Measurements from ENCODE around the gene SAMD5. TPM values are rescaled to one million over a fixed set of nuclear protein-coding genes. Genes with fewer than 3 reads are reported as not detected.

SAMD5 gene
- total and polyA plus RNA-seq, 10 donors: 0.15 to 5.0 (median 1.7) TPM

- TF ChIP-seq POLR2A (IDR thresholded peaks at IDR 0.05): no peak
- TF ChIP-seq CTCF (IDR thresholded peaks at IDR 0.05 in 8 of 11, conservative IDR thresholded peaks at IDR 0.05 in 3 of 11): no peak
- TF ChIP-seq POLR2AphosphoS5 (IDR thresholded peaks at IDR 0.05): no peak
- Histone ChIP-seq H3K4me1 (peaks cover 0 to 8% (median 6%) of the 10 kb centered on the region in 6 donors), H3K27ac (no peak overlapping the region), H3K27me3 (replicated peaks in 1 of 7) (peaks cover 0 to 17% (median 0%) of the 10 kb centered on the region in 7 donors), H3K4me3 (no peak overlapping the region), H3K9me3 (no peaks in the 10 kb centered on the region), H3K36me3 (no peaks in the 10 kb centered on the region)
- 83 to 96% (median 90%) methylated on average over 5 of the region's 5 CpGs for WGBS, 5 donors
- intact Hi-C loops (cut with DNase I; ENCODE audit: low total_unique reads): no loop called here
- DNase-seq: no peak
Measured at GRCh38 chr6:147525519-147526209, 17.2 kb downstream of the SAMD5 start.

GRCh38 chr6:147527197-147527596, 18.7 kb downstream of the SAMD5 start:
- H3K4me3 ChIP-seq: no peak overlapping the region
- H3K27ac ChIP-seq: no peak overlapping the region
- H3K36me3 ChIP-seq: no peaks in the 10 kb centered on the region
- no peaks in the 10 kb centered on the region for H3K9me3 ChIP-seq
- DNase-seq: no peak
- intact Hi-C loops (cut with DNase I; ENCODE audit: low total_unique reads): no loop called here
- peaks cover 0 to 9% (median 6%) of the 10 kb centered on the region in 6 donors for H3K4me1 ChIP-seq
- 83 to 93% (median 84%) methylated on average over 4 of the region's 4 CpGs for whole genome bisulfite sequencing, 5 donors
- TF ChIP-seq CTCF (IDR thresholded peaks at IDR 0.05 in 8 of 11, conservative IDR thresholded peaks at IDR 0.05 in 3 of 11) (no peak), POLR2AphosphoS5 (IDR thresholded peaks at IDR 0.05) (no peak)
- H3K27me3 ChIP-seq (replicated peaks in 1 of 7): peaks cover 0 to 18% (median 0%) of the 10 kb centered on the region in 7 donors

GRCh38 chr6:147528511-147529145, 20.1 kb downstream of the SAMD5 start:
- Histone ChIP-seq H3K27me3 (replicated peaks in 1 of 7) (peaks cover 0 to 16% (median 0%) of the 10 kb centered on the region in 7 donors), H3K36me3 (no peaks in the 10 kb centered on the region), H3K9me3 (no peaks in the 10 kb centered on the region), H3K4me1 (peaks cover 0 to 9% (median 6%) of the 10 kb centered on the region in 6 donors), H3K4me3 (no peak overlapping the region), H3K27ac (no peak overlapping the region)
- intact Hi-C loops (cut with DNase I; ENCODE audit: low total_unique reads): no loop called here
- no peak for DNase-seq
- TF ChIP-seq POLR2A (IDR thresholded peaks at IDR 0.05) (no peak), CTCF (IDR thresholded peaks at IDR 0.05 in 8 of 11, conservative IDR thresholded peaks at IDR 0.05 in 3 of 11) (no peak), POLR2AphosphoS5 (IDR thresholded peaks at IDR 0.05) (no peak)
